Endothelial cell (in vitro differentiated cells): ENCODE results near the gene METTL24. TPM values are rescaled to one million over a fixed set of nuclear protein-coding genes. Genes with fewer than 3 reads are reported as not detected.

Experiments
- DNase-seq: peaks from one replicate; pipeline ENCODE4 v3.0.0; 2021; ENCODE audit warnings: low spot score
- H3K27ac Mint-ChIP-seq: one replicate; pipeline ENCODE4 v1.8.0; 2021; ENCODE audit warnings: mixed read lengths, inconsistent platforms; ENCODE audit not compliant: unreplicated experiment
- H3K27me3 Mint-ChIP-seq: one replicate; pipeline ENCODE4 v1.8.0; 2021; ENCODE audit warnings: mild to moderate bottlenecking, moderate library complexity, mixed read lengths, inconsistent platforms; ENCODE audit not compliant: unreplicated experiment
- H3K36me3 Mint-ChIP-seq: one replicate; pipeline ENCODE4 v1.8.0; 2021; ENCODE audit warnings: mild to moderate bottlenecking, low read depth, mixed read lengths, inconsistent platforms; ENCODE audit not compliant: unreplicated experiment
- H3K4me1 Mint-ChIP-seq: one replicate; pipeline ENCODE4 v1.8.0; 2021; ENCODE audit warnings: mild to moderate bottlenecking, mixed read lengths, inconsistent platforms; ENCODE audit not compliant: unreplicated experiment
- H3K4me3 Mint-ChIP-seq: one replicate; pipeline ENCODE4 v1.8.0; 2021; ENCODE audit warnings: mild to moderate bottlenecking, mixed read lengths, inconsistent platforms; ENCODE audit not compliant: unreplicated experiment
- H3K9me3 Mint-ChIP-seq: one replicate; pipeline ENCODE4 v1.8.0; 2021; ENCODE audit warnings: mixed read lengths, inconsistent platforms; ENCODE audit not compliant: unreplicated experiment
- CTCF ChIP-seq: fragments of 200-600 bp; sonication (generic); IDR thresholded peaks from one replicate; pipeline ENCODE4 v1.5.0; 2021; ENCODE audit warnings: antibody characterized with exemption; ENCODE audit not compliant: unreplicated experiment
- total RNA-seq: library from RNA; stranded (reverse); fragmentation: NEBNext Ultra II Directional; extraction: Animal tissue kit (Norgen Biotek cat#: 25700); gene quantifications from one replicate; pipeline ENCODE4 v1.2.1, GENCODE V29; 2021; ENCODE audit not compliant: unreplicated experiment

METTL24 gene
- total RNA-seq, 1 donor from 2014 or later: 6.5 TPM

DNA sequence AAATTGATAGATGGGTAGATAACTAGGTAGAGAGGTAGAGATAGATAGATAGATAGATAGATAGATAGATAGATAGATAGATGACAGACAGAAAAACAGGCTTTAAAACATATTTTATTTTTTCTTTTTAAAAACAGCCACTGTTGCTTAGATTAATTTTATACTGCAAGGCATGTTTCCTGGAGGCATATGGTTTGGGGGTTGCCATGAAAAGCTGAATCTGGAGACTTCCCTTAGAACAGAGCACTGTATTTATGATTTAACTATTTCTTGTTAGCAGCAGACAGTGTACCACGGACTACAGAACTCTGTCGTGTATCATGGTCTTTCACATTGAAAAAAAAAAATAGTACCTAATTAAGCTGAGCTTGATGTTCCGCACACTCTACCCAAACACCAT, 38.8 kb downstream of the METTL24 start:
- Mint-ChIP-seq H3K27me3 (peaks cover 4% of the 10 kb centered on the region), H3K36me3 (no peaks in the 10 kb centered on the region), H3K27ac (no peak overlapping the region), H3K4me1 (peaks cover 9% of the 10 kb centered on the region), H3K9me3 (no peaks in the 10 kb centered on the region), H3K4me3 (no peak overlapping the region)
- TF ChIP-seq CTCF: no peak
- no peak for DNase-seq

- Mint-ChIP-seq H3K27ac (no peak overlapping the region), H3K9me3 (no peaks in the 10 kb centered on the region), H3K4me3 (no peak overlapping the region), H3K4me1 (peaks cover 9% of the 10 kb centered on the region), H3K27me3 (peaks cover 4% of the 10 kb centered on the region), H3K36me3 (no peaks in the 10 kb centered on the region)
- DNase-seq: no peak
- no peak for TF ChIP-seq CTCF
Observed at GRCh38 chr6:110318971-110319370, 39.2 kb downstream of the METTL24 start.

DNA sequence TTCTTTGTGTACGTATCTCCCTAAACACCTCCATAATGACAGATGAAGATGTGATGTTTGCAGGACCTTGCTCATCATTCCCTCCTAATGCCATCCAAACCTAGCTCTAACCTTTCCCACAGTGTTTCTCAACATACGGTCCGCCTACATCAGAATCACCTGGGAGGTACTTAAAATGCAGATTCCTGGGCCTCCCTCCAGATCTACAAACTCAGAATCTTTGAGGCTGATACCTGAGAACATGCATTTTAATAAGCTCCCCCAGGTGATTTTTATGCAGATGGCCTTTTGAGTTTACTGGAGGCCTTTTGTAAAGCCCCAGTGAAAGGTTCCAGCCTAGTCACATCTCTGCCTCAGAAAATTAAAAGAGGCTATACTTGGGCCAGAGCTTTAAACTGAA, 40.5 kb downstream of the METTL24 start:
- Mint-ChIP-seq H3K4me1 (peaks cover 2% of the 10 kb centered on the region), H3K36me3 (no peaks in the 10 kb centered on the region), H3K4me3 (no peak overlapping the region), H3K27me3 (peaks cover 1% of the 10 kb centered on the region), H3K9me3 (no peaks in the 10 kb centered on the region), H3K27ac (no peak overlapping the region)
- DNase-seq: no peak
- TF ChIP-seq CTCF: no peak

DNA sequence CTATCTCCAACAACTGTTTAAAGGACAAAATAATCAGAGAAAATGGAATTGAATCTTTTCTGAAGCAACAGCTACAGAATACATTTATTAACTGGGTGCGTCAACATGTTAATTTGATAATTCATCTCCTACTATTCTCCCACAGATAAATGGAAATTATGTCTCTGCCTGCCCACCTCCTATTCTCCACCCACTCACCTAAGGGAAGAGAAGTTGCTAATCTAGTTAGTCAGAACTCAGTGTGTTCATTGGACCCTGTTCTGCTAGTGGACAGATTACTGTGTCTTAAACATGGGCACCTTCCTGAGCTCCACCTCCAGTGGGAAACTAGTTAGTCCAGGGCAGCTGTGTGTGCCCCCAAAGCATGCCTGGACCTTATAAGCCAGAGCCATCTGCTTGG, 41.0 kb downstream of the METTL24 start:
- no peak overlapping the region for H3K4me3 Mint-ChIP-seq
- TF ChIP-seq CTCF: no peak
- no peaks in the 10 kb centered on the region for H3K36me3 Mint-ChIP-seq
- H3K27me3 Mint-ChIP-seq: no peaks in the 10 kb centered on the region
- H3K9me3 Mint-ChIP-seq: no peaks in the 10 kb centered on the region
- no peak for DNase-seq
- no peak overlapping the region for H3K27ac Mint-ChIP-seq
- H3K4me1 Mint-ChIP-seq: no peaks in the 10 kb centered on the region

- Mint-ChIP-seq H3K36me3 (no peaks in the 10 kb centered on the region), H3K4me1 (no peaks in the 10 kb centered on the region), H3K27ac (no peak overlapping the region)
Observed at GRCh38 chr6:110315869-110316398, 42.2 kb downstream of the METTL24 start.

More at GRCh38 chr6:110315869-110316398, 42.2 kb downstream of the METTL24 start:
- DNase-seq: no peak
- Mint-ChIP-seq H3K9me3 (no peaks in the 10 kb centered on the region), H3K27me3 (no peaks in the 10 kb centered on the region), H3K4me3 (no peak overlapping the region)
- TF ChIP-seq CTCF: no peak
